Erythroblast (primary cell): ENCODE results near the gene DPF3.

Experiments used
- GATA1 ChIP-seq: IDR thresholded peaks from 2 replicates; pipeline ENCODE4 v1.6.1; 2011; ENCODE audit warnings: low read depth, mild to moderate bottlenecking, control low read depth, low read length, moderate library complexity
- POLR2A ChIP-seq: IDR thresholded peaks from 2 replicates; pipeline ENCODE4 v1.6.1; 2011; ENCODE audit warnings: mild to moderate bottlenecking, low read length

- TF ChIP-seq POLR2A (no peak), GATA1 (no peak)
These were observed 117.1 kb downstream of the DPF3 start for GRCh38 chr14:72776701-72777261.
